NCI-H748 (cell line): ENCODE measurements around the gene MYO16.

Experiments used
- DNase-seq: peaks from one replicate; lab custom pipeline; 2025; ENCODE audit not compliant: unreplicated experiment; lab: John Stamatoyannopoulos, UW

Gene MYO16

GRCh38 chr13:109114162-109114561 lies 484.8 kb downstream of the MYO16 start:
- DNase-seq = no peak

- DNase-seq = no peak
Measured at GRCh38 chr13:109114991-109115390, 485.6 kb downstream of the MYO16 start.

- DNase-seq = no peak
Measured at GRCh38 chr13:109118521-109118920, 489.1 kb downstream of the MYO16 start.

- DNase-seq = no peak
Measured at GRCh38 chr13:109119896-109120295, 490.5 kb downstream of the MYO16 start.

- no peak for DNase-seq
Measured at GRCh38 chr13:109121826-109122225, 492.4 kb downstream of the MYO16 start.

- DNase-seq = no peak
Measured at GRCh38 chr13:109123971-109124370, 494.6 kb downstream of the MYO16 start.

GRCh38 chr13:109126178-109126577 lies 496.8 kb downstream of the MYO16 start:
- DNase-seq = no peak

GRCh38 chr13:109126891-109127641 lies 497.7 kb downstream of the MYO16 start:
- DNase-seq = no peak

- no peak for DNase-seq
Measured at GRCh38 chr13:109128121-109128520, 498.7 kb downstream of the MYO16 start.

- DNase-seq = no peak
Measured at GRCh38 chr13:109130093-109130835, 500.9 kb downstream of the MYO16 start.

GRCh38 chr13:109131698-109132257 lies 502.4 kb downstream of the MYO16 start:
- DNase-seq = no peak

- no peak for DNase-seq
Measured at GRCh38 chr13:109135018-109135417, 505.6 kb downstream of the MYO16 start.

- DNase-seq = no peak
Measured at GRCh38 chr13:109136873-109137272, 507.5 kb downstream of the MYO16 start.

GRCh38 chr13:109139346-109139745 lies 509.9 kb downstream of the MYO16 start:
- DNase-seq = no peak

GRCh38 chr13:109140054-109140453 lies 510.6 kb downstream of the MYO16 start:
- DNase-seq = no peak

GRCh38 chr13:109140479-109141349 lies 511.3 kb downstream of the MYO16 start:
- no peak for DNase-seq

GRCh38 chr13:109141706-109142105 lies 512.3 kb downstream of the MYO16 start:
- no peak for DNase-seq

GRCh38 chr13:109144693-109145437 lies 515.5 kb downstream of the MYO16 start:
- no peak for DNase-seq

GRCh38 chr13:109145631-109146030 lies 516.2 kb downstream of the MYO16 start:
- peak; percentile 76 for DNase-seq

- DNase-seq = no peak
Measured at GRCh38 chr13:109146393-109146792, 517.0 kb downstream of the MYO16 start.
